ENCODE results near the gene AHNAK2.

- TF ChIP-seq, protein P1, sequence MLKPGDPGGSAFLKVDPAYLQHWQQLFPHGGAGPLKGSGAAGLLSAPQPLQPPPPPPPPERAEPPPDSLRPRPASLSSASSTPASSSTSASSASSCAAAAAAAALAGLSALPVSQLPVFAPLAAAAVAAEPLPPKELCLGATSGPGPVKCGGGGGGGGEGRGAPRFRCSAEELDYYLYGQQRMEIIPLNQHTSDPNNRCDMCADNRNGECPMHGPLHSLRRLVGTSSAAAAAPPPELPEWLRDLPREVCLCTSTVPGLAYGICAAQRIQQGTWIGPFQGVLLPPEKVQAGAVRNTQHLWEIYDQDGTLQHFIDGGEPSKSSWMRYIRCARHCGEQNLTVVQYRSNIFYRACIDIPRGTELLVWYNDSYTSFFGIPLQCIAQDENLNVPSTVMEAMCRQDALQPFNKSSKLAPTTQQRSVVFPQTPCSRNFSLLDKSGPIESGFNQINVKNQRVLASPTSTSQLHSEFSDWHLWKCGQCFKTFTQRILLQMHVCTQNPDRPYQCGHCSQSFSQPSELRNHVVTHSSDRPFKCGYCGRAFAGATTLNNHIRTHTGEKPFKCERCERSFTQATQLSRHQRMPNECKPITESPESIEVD (tag by site-specific recombination; IDR thresholded peaks at IDR 0.05) = no peak
- TF ChIP-seq ZNF18 (tag by site-specific recombination; IDR thresholded peaks at IDR 0.05) (no peak), ZBTB1 (tag by site-specific recombination; IDR thresholded peaks at IDR 0.05) (no peak), AEBP2 (tag by site-specific recombination; IDR thresholded peaks at IDR 0.05; ENCODE audit: borderline replicate concordance) (no peak), SCRT1 (tag by site-specific recombination; IDR thresholded peaks at IDR 0.05; ENCODE audit: borderline replicate concordance) (no peak), ZSCAN5A (tag by site-specific recombination; IDR thresholded peaks at IDR 0.05) (no peak), CTCF (tag by site-specific recombination; IDR thresholded peaks at IDR 0.05) (no peak), ZNF362 (tag by site-specific recombination; IDR thresholded peaks at IDR 0.05) (no peak), ZNF747 (tag by site-specific recombination; IDR thresholded peaks at IDR 0.05) (no peak), KLF10 (tag by site-specific recombination; IDR thresholded peaks at IDR 0.05) (no peak), MEIS1 (CRISPR knock-in tag; IDR thresholded peaks at IDR 0.05; ENCODE audit: borderline replicate concordance) (no peak), ZNF664 (tag by site-specific recombination; IDR thresholded peaks at IDR 0.05) (no peak)
These were observed 74.2 kb downstream of the AHNAK2 start for GRCh38 chr14:104903990-104904389.

Measured in HEK293 (cell line).